HG03457 (cell line): ENCODE data around the gene CD244.

Experiments used
- ATAC-seq: cut with Tn5 transposase; IDR thresholded peaks from one replicate; pipeline ENCODE4 v1.9.1; 2021; ENCODE audit warnings: moderate number of reproducible peaks; ENCODE audit not compliant: unreplicated experiment

Gene CD244

GRCh38 chr1:160850541-160850940, 12.1 kb downstream of the CD244 start:
- ATAC-seq: no peak

- ATAC-seq: no peak
Observed at GRCh38 chr1:160846281-160846680, 16.4 kb downstream of the CD244 start.

- no peak for ATAC-seq
Observed at GRCh38 chr1:160844447-160845232, 18.0 kb downstream of the CD244 start.

- ATAC-seq: no peak
Observed at GRCh38 chr1:160841079-160841478, 21.6 kb downstream of the CD244 start.

DNA sequence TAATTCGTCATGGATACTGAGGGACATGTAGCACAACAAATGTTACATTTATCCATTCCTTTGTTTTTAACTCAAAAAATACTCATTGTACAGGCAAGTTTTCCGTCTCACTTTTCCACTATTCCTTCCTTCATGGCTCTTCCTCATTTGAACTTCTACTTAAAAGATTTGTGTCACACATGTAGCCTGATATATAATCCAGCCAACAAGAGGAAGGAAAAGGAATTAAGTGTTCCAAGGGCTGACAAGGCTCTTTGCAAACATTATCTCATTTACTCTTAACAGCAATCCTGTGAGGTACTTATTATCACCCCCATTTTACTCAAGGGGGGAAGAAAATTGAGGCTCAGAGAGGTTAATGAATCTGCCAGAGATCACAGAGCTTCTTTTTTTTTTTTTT, 22.9 kb downstream of the CD244 start:
- no peak for ATAC-seq

GRCh38 chr1:160838888-160839287, 23.8 kb downstream of the CD244 start:
- no peak for ATAC-seq

DNA sequence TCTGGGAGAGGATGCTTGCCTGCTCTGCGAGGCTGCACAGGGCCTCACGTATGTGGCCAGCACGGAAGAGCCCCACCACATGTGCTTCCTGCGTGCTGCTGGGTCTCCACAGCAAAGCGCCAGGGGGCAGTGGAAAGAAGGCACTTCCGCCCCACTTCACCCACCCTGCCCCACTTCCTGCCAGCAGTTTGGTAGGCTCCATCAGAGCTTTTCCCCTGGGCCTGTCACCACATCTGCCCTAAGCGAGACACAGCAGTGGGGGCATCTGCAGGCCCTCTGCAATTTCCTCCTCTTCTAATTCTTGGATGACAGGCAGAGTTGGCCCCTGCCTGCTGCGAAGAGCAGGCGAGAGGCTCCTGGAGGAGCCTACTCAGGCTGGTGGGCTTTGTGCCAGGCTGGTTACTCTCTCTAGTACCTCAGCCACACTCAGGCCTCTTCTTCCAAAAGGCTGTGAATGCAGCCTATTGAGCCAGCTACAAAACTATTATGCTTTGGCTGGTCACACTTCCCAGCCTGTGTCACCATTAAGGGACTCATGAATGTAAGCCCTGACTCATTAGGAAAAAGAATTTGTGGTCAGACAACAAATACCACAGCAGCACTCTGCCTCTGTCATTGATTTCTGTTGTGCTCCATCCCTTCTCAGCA, 25.0 kb downstream of the CD244 start:
- ATAC-seq: peak; percentile 67

- ATAC-seq: no peak
Observed at GRCh38 chr1:160836981-160837557, 25.6 kb downstream of the CD244 start.

GRCh38 chr1:160836561-160836960, 26.1 kb downstream of the CD244 start:
- ATAC-seq: no peak

DNA sequence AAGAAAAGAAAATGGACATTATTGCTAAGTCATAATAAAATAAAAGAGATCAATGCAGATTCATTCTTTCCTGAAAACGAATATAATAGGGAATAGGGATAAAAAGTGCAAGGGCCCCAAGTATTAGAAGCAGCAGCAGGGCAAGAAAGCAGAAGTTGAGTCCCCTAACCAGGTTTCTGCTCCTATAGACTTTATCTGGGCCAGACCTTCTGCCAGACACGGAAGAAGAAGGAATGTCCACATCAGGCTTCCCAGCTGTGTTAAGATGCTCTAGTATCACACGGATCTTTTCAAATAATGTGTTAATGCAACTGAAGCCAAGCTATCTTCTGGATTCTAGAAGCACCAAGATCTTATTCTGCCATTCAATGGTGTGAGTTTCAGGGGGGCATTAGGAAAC, 26.9 kb downstream of the CD244 start:
- no peak for ATAC-seq

GRCh38 chr1:160834945-160835565, 27.6 kb downstream of the CD244 start:
- ATAC-seq: no peak

- ATAC-seq: no peak
Observed at GRCh38 chr1:160830321-160831153, 32.1 kb downstream of the CD244 start.

DNA sequence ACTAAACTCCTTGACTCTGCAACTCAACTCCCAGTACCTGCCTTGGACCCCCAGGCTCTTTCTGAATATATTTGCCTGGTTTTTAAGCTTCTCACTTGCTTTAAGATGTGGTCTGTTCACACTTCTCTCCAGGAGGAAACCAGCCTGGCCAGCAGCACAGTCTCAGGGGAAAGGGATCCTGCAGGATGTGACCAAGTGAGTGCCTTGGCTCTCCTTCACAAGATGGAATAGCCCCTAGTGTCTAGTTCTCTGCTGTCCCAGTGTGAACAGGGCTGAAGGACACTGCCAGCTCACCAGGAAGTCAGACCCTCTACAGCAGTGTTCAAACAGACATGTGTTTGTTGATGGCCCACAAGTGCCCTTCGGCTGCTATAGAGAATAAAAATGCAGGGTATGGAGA, 32.9 kb downstream of the CD244 start:
- no peak for ATAC-seq

- no peak for ATAC-seq
Observed at GRCh38 chr1:160827418-160827817, 35.3 kb downstream of the CD244 start.

GRCh38 chr1:160826546-160826945, 36.1 kb downstream of the CD244 start:
- ATAC-seq: no peak

DNA sequence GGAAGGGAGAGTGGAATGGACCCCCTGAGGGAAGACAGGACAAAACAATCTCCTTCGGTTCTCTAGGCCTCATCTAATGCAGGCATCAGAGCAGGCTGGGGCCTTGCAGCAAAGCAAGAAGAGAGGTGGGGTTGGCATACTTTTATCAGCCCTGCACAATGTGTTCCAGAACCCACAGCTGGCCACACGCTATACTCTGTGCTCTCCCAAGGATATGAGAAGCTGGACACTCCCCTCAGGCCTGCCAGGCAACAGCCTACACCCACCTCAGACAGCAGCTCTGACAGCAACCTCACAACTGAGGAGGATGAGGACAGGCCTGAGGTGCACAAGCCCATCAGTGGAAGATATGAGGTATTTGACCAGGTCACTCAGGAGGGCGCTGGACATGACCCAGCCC, 39.4 kb downstream of the CD244 start:
- ATAC-seq: no peak

- ATAC-seq: no peak
Observed at GRCh38 chr1:160821627-160822026, 41.1 kb downstream of the CD244 start.

- ATAC-seq: no peak
Observed at GRCh38 chr1:160819186-160819585, 43.5 kb downstream of the CD244 start.

DNA sequence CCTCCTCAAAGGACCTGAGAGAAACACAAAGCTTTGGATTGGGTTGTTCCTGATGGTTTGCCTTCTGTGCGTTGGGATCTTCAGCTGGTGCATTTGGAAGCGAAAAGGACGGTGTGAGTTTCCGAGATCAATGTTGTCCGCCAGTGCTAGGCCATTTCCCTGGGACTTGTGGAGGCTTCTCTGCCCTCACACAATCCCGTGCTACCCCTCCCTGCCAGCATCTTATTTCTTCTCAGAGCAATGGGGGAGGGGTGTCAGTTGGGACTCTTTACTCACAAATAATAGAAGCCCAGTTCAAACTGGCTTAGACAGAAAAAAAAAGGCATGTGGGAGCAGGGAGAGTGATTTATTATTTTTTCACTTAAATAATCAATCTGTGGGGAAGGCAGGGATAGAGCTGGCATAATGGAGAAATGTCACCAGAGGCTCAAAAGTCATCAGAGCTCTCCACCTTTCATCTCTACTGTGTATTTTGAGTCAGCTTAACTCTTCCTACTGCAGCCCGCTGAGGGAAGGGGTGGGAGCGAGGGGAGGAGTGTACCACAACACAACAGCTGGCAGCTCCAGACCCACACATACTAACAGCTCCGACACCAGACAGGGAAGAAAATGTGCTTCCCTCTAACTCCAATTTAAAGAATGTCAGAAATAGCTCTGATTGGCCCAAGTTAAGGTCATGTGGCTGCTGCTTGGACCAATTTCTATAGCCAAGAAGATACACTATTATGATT, 44.3 kb downstream of the CD244 start:
- ATAC-seq: no peak

DNA sequence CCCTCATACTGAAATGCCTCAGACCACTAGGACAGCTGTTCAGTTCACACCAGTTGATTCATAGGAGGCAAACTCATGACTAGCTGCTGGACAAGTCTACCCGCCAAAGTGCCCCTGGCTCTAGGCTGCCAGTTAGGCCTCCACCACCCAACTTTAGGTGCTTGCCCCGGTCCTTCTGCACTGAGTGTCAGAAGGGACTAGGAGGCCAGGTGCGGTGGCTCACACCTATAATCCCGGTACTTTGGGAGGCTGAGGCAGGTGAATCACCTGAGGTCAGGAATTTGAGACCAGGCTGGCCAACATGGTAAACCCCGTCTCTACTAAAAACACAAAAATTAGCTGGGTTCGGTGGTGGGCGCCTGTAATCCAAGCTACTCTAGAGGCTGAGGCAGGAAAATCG, 47.8 kb downstream of the CD244 start:
- ATAC-seq: no peak
